ENCODE data around the gene LRRC47. TPM values are rescaled to one million over a fixed set of nuclear protein-coding genes. Genes with fewer than 3 reads are reported as not detected.

LRRC47 gene
- total RNA-seq, 1 experiment from 2014 or later: 65.1 TPM

DNA sequence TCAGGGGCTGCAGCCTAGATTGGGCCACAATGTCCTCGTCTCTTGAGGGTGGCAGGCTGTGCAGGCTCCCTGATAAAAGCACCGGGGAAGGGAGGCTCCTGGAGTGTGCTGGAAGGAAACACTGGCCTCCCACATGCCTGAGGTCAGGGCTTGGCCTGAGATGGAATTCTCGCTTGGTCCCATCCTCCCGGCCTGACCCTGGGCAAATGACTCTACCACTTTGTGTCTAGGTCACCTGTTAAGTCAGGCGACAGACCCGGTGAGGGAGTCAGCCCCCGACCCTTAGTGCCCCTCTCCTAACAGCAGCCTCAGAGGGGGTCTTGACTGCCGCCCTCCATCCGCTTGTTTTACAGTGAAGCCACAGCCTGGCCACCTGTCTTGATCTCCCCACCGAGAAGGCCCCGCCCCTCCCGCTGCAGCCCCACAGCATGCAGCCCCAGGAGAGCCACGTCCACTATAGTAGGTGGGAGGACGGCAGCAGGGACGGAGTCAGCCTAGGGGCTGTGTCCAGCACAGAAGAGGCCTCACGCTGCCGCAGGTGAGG, 21.3 kb downstream of the LRRC47 start:
- Histone ChIP-seq H2AFZ (ENCODE audit: low read length) (no peak overlapping the region), H3K79me2 (ENCODE audit: insufficient read depth, low read length) (no peaks in the 10 kb centered on the region), H3T11ph (ENCODE audit: low read length) (no peak overlapping the region), H2BK120ac (ENCODE audit: low read depth, low read length, poor library complexity, severe bottlenecking) (no peak overlapping the region), H3K4me2 (ENCODE audit: insufficient read depth, insufficient read length, low read length) (no peak overlapping the region), H3K4ac (ENCODE audit: low read depth, low read length) (no peak overlapping the region), H3K23me2 (ENCODE audit: insufficient read length, low read depth, low read length, poor library complexity, severe bottlenecking) (peaks cover 11% of the 10 kb centered on the region), H3K18ac (ENCODE audit: insufficient read length, low read depth, low read length) (no peak overlapping the region), H3K56ac (ENCODE audit: insufficient read length, low read depth, low read length) (no peak overlapping the region), H3K14ac (ENCODE audit: insufficient read depth, low read length) (no peak overlapping the region), H3K23ac (ENCODE audit: insufficient read length, low read depth, low read length) (no peak overlapping the region), H4K20me1 (ENCODE audit: control insufficient read depth, insufficient read depth, insufficient read length) (no peaks in the 10 kb centered on the region), H2BK5ac (ENCODE audit: insufficient read length, low read length) (no peak overlapping the region), H3K9me3 (ENCODE audit: control insufficient read depth, low read depth, low read length) (no peaks in the 10 kb centered on the region), H4K5ac (ENCODE audit: insufficient read length, low read depth, low read length) (no peak overlapping the region), H4K91ac (ENCODE audit: insufficient read length, low read depth, low read length) (no peak overlapping the region), H2BK12ac (ENCODE audit: insufficient read length, low read depth, low read length) (no peak overlapping the region), H3K79me1 (ENCODE audit: insufficient read depth, low read depth, low read length, poor library complexity, severe bottlenecking) (no peaks in the 10 kb centered on the region), H3K27me3 (ENCODE audit: insufficient read depth, low read length) (no peaks in the 10 kb centered on the region), H3K27ac (ENCODE audit: insufficient read length, low read depth, low read length) (no peak overlapping the region), H2AK5ac (ENCODE audit: insufficient read length, low read length) (no peak overlapping the region), H2BK15ac (ENCODE audit: low read depth, low read length) (no peak overlapping the region), H3K4me1 (ENCODE audit: insufficient read depth, low read length) (no peaks in the 10 kb centered on the region; the same call in 1 of the 2 replicates), H3K9ac (ENCODE audit: extremely low read depth, insufficient read length, low read length) (no peak overlapping the region), H2BK20ac (ENCODE audit: low read depth, low read length, poor library complexity, severe bottlenecking) (no peak overlapping the region), H4K8ac (replicated peaks; ENCODE audit: insufficient read length, low read depth, low read length) (no peak overlapping the region)
- H3K4me3 Mint-ChIP-seq: no peak overlapping the region
- H3K9me3 Mint-ChIP-seq: no peaks in the 10 kb centered on the region
- WGBS (ENCODE audit: extremely low coverage, insufficient read length, low lambda C conversion rate): no CpG with 5 or more reads among the region's 17 CpGs
- H3K27ac Mint-ChIP-seq: peak overlapping the region in 1 of 3 experiments; percentile 52; a peak in 2 of 7 replicates
- H3K36me3 Mint-ChIP-seq (ENCODE audit: insufficient read depth in 1 of 3, low read depth in 3 of 3): peaks cover 9 to 11% (median 10%) of the 10 kb centered on the region in 3 experiments
- TF ChIP-seq, protein P1, sequence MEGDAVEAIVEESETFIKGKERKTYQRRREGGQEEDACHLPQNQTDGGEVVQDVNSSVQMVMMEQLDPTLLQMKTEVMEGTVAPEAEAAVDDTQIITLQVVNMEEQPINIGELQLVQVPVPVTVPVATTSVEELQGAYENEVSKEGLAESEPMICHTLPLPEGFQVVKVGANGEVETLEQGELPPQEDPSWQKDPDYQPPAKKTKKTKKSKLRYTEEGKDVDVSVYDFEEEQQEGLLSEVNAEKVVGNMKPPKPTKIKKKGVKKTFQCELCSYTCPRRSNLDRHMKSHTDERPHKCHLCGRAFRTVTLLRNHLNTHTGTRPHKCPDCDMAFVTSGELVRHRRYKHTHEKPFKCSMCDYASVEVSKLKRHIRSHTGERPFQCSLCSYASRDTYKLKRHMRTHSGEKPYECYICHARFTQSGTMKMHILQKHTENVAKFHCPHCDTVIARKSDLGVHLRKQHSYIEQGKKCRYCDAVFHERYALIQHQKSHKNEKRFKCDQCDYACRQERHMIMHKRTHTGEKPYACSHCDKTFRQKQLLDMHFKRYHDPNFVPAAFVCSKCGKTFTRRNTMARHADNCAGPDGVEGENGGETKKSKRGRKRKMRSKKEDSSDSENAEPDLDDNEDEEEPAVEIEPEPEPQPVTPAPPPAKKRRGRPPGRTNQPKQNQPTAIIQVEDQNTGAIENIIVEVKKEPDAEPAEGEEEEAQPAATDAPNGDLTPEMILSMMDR (conservative IDR thresholded peaks at IDR 0.05): no peak
- H3K27me3 Mint-ChIP-seq (ENCODE audit: low read depth): peaks cover 15% of the 10 kb centered on the region
- DNase-seq: no peak
- peaks cover 13 to 31% of the 10 kb centered on the region in 2 experiments for H3K4me1 Mint-ChIP-seq
